ENCODE data around the gene GPX4.

GPX4 gene

GRCh38 chr19:1151917-1152587, 48.3 kb downstream of the GPX4 start:
- no peak for DNase-seq

DNA sequence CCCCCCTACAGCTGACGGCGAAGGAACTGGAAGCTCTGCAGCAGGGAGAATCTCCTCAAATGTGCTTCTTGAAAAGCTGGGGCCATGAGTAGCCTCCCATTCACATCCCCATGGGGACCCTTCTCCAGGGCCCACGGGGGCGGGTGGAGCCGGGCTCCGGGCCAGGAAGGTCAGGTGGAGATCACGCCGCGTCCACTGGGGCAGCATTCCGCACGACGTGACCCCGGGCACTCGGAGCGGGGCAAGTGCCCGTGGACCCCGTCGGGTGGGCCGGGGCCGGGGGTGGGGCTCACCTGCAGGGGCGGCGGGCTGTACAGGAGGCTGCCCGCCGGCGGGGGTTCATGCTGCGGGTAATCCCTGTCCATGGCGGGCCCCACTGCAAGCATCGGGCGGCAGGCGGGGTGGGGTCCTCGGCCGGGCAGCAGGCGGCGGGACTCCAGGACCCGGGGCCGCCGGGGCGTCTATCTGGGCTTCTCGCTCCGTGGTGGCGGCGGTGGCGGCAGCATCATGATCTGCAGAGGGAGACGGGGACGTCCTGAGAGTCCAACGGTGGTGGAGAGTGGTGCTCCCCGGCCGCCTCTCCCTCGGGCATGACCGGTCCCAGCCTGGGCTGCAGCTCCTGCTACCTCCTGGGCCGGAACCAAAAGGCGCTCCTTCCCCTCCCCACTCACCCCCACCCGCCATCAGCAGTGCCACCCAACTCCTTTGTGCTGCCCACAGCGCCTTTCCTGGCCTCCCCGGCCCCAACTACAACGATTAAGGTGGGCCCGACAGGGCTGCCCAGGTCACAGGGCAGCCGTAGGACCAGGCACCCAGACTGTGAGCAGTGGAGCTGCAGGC, 50.3 kb downstream of the GPX4 start:
- DNase-seq = no peak

- peak in 1 of 2 donors; percentile 61 for DNase-seq
Measured at GRCh38 chr19:1154731-1155351, 51.0 kb downstream of the GPX4 start.

DNA sequence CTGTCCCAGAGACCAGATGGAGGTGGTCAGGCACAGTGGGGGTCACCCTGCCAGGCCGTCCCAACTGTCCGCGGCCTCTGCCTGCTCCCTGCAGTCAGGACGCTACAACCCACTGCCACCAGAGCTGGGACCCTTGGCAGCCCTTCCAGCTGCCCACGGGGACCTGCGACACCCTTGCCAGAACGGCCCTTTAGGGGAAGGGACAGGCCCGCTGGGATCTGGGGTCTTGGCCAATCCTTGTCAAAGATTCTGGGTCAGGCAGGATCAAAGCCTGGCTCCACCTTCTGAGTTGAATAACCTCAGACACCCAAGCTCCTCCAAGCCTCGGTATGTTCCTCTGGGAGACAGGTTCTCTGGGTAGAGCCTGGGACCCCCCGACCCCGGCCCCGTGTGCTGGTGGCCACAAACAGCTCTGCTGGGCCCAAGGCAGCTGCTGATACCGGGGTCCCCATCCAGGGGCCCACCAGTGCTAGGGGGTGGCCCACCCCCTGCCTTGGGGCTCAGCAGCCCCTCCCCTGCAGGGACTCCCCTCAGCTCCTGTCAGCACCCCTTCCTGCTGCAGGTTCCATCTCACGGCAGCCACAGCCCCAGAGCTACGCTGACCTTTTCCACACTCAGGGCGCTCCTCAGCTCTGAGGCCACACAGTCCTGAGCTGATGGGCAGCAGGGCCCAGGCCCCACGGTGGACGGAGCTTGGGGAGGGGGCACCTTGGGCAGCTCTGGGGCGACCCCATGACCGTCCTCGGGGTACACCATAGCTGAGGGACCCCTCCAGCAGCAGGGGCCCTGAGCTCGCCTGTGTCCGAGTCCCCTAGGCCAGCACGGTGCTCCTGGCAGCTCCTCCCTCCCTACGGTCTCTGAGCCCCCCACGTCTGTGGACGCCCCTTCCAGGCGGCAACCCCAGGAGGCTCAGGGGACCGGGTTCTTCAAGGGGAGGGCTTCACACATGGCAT, 51.8 kb downstream of the GPX4 start:
- DNase-seq = no peak
